Left renal cortex interstitium (tissue), 4 donors: ENCODE measurements around the gene PAK1. TPM values are rescaled to one million over a fixed set of nuclear protein-coding genes. Genes with fewer than 3 reads are reported as not detected.
A peak's percentile ranks its signal among the peaks of the same experiment; 100 is the strongest.

Experiments used
- DNase-seq, 4 donors: peaks; one replicate each; pipeline ENCODE4 v3.0.0-alpha.2; 2013; ENCODE audit warnings: low read depth in 4 of 4, low spot score in 2 of 4, missing footprints in 1 of 4
- polyA plus RNA-seq, 4 donors: library from polyadenylated mRNA; unstranded; fragments of 120-200 nt; gene quantifications; one replicate each; pipeline ENCODE4 v1.2.1, GENCODE V29; 2013; ENCODE audit not compliant: insufficient read length in 4 of 4

The PAK1 gene
- polyA plus RNA-seq, 4 donors = 72.8 to 99.2 (median 85.9) TPM

GRCh38 chr11:77440678-77441077 lies 33.2 kb downstream of the PAK1 start:
- DNase-seq = no peak

GRCh38 chr11:77438487-77438886 lies 35.4 kb downstream of the PAK1 start:
- no peak for DNase-seq

GRCh38 chr11:77436969-77437368 lies 36.9 kb downstream of the PAK1 start:
- DNase-seq = no peak

GRCh38 chr11:77436506-77436905 lies 37.4 kb downstream of the PAK1 start:
- no peak for DNase-seq

- no peak for DNase-seq
Measured at GRCh38 chr11:77435972-77436371, 37.9 kb downstream of the PAK1 start.

- no peak for DNase-seq
Measured at GRCh38 chr11:77431813-77432212, 42.1 kb downstream of the PAK1 start.

- no peak for DNase-seq
Measured at GRCh38 chr11:77428598-77428997, 45.3 kb downstream of the PAK1 start.

- DNase-seq = no peak
Measured at GRCh38 chr11:77425346-77425745, 48.5 kb downstream of the PAK1 start.

GRCh38 chr11:77424644-77425043 lies 49.2 kb downstream of the PAK1 start:
- no peak for DNase-seq

- DNase-seq = no peak
Measured at GRCh38 chr11:77423624-77424023, 50.3 kb downstream of the PAK1 start.

GRCh38 chr11:77422687-77423086 lies 51.2 kb downstream of the PAK1 start:
- no peak for DNase-seq

GRCh38 chr11:77421041-77421723 lies 52.7 kb downstream of the PAK1 start:
- DNase-seq = no peak

- DNase-seq = no peak
Measured at GRCh38 chr11:77418971-77419597, 54.8 kb downstream of the PAK1 start.

- no peak for DNase-seq
Measured at GRCh38 chr11:77418155-77418970, 55.5 kb downstream of the PAK1 start.

GRCh38 chr11:77416357-77416756 lies 57.5 kb downstream of the PAK1 start:
- DNase-seq = no peak

- no peak for DNase-seq
Measured at GRCh38 chr11:77413850-77414460, 59.9 kb downstream of the PAK1 start.

GRCh38 chr11:77412814-77413213 lies 61.1 kb downstream of the PAK1 start:
- no peak for DNase-seq

GRCh38 chr11:77411717-77412441 lies 62.0 kb downstream of the PAK1 start:
- peak in 2 of 4 donors; percentile 42 to 81 for DNase-seq

- DNase-seq = no peak
Measured at GRCh38 chr11:77411137-77411707, 62.7 kb downstream of the PAK1 start.
